GM12878 (cell line): ENCODE results near the gene TBATA. TPM values are rescaled to one million over a fixed set of nuclear protein-coding genes. Genes with fewer than 3 reads are reported as not detected.

ENCODE experiments used
- ATAC-seq: fragments of 200-7000 bp; cut with Tn5 transposase; 3 replicates; pipeline ENCODE4 v1.9.1; 2020; ENCODE audit warnings: mild to moderate bottlenecking, moderate library complexity
- BruUV-seq: library from RNA; stranded (reverse); fragments of 400-500 nt; replicated peaks from 2 replicates; lab custom pipeline; 2021; lab: Mats Ljungman, UMichigan
- CTCF ChIA-PET: fragments of 300-600 bp; sonication (Branson Sonifier 250); formaldehyde crosslinking; extraction: SDS; loops from one replicate; lab custom pipeline; 2021; ENCODE audit warnings: inconsistent platforms; lab: Yijun Ruan, JAX
- POLR2A ChIA-PET: fragments of 350-600 bp; formaldehyde crosslinking; extraction: SDS; loops from one replicate; lab custom pipeline; 2021; ENCODE audit warnings: inconsistent platforms; lab: Charles Lee
- RAD21 ChIA-PET: fragments of 300-600 bp; sonication (Branson Sonifier 250); formaldehyde crosslinking; loops from one replicate; lab custom pipeline; 2023; ENCODE audit warnings: antibody characterized with exemption; ENCODE audit not compliant: unreplicated experiment; lab: Charles Lee
- SMC1A ChIA-PET: fragments of 300-600 bp; sonication (Branson Sonifier 250); formaldehyde crosslinking; loops from one replicate; lab custom pipeline; 2023; ENCODE audit not compliant: unreplicated experiment, uncharacterized antibody; lab: Charles Lee
- DNase-seq: peaks from one replicate; pipeline ENCODE4 v3.0.0-alpha.2; 2011; ENCODE audit warnings: low read depth, low spot score
- FAIRE-seq: peaks from 3 replicates; lab custom pipeline; 2011; peaks lifted over from hg19 to GRCh38; lab: Jason Lieb, UNC
- H2AFZ ChIP-seq: 2 replicates; pipeline ENCODE4 v1.6.0; 2011; ENCODE audit warnings: low read depth, low read length, control low read depth; ENCODE audit not compliant: control insufficient read depth
- H3K27ac ChIP-seq: 2 replicates; pipeline ENCODE4 v1.5.1; 2011; ENCODE audit warnings: control low read depth; ENCODE audit not compliant: control insufficient read depth, insufficient read depth
- H3K27me3 ChIP-seq, 2 experiments: replicated peaks in 1 of 2; 2 replicates each; pipeline versions ENCODE4 v1.6.0 to v1.6.1; 2011; ENCODE audit warnings: low read length in 1 of 2; ENCODE audit not compliant: control insufficient read depth in 2 of 2, insufficient read depth in 2 of 2
- H3K36me3 ChIP-seq, 2 experiments: 2 replicates each; pipeline ENCODE4 v1.5.1; 2011; ENCODE audit warnings: low read length in 1 of 2; ENCODE audit not compliant: control insufficient read depth in 2 of 2, insufficient read depth in 2 of 2
- H3K4me1 ChIP-seq: 2 replicates; pipeline ENCODE4 v1.6.1; 2011; ENCODE audit warnings: mild to moderate bottlenecking, low read length, moderate library complexity, mixed read lengths; ENCODE audit not compliant: control insufficient read depth, insufficient read depth
- H3K4me2 ChIP-seq: 2 replicates; pipeline ENCODE4 v1.6.0; 2011; ENCODE audit warnings: control low read depth; ENCODE audit not compliant: control insufficient read depth, insufficient read depth
- H3K4me3 ChIP-seq: fragments of 200-600 bp; sonication (generic); 2 replicates; pipeline ENCODE4 v1.5.1; 2016
- H3K79me2 ChIP-seq: 2 replicates; pipeline ENCODE4 v1.6.0; 2011; ENCODE audit warnings: low read length; ENCODE audit not compliant: control insufficient read depth, insufficient read depth
- H3K9ac ChIP-seq: 2 replicates; pipeline ENCODE4 v1.8.0; 2011; ENCODE audit warnings: low read length, control low read depth, mixed read lengths; ENCODE audit not compliant: control insufficient read depth, insufficient read depth
- H3K9me3 ChIP-seq: replicated peaks from 3 replicates; pipeline ENCODE4 v1.5.1; 2011; ENCODE audit warnings: mild to moderate bottlenecking, low read length; ENCODE audit not compliant: control insufficient read depth, insufficient read depth
- H4K20me1 ChIP-seq: 2 replicates; pipeline ENCODE4 v1.6.0; 2011; ENCODE audit not compliant: control insufficient read depth, insufficient read depth
- BCL11A ChIP-seq: IDR thresholded peaks from 2 replicates; pipeline ENCODE4 v1.6.1; 2011; ENCODE audit warnings: low read depth, low read length
- EP300 ChIP-seq, 2 experiments: fragments of 150-350 bp in 1 of 2; IDR thresholded peaks; 2 replicates each; pipeline ENCODE4 v1.6.1; 2011 to 2012; ENCODE audit warnings: low read depth in 2 of 2, low read length in 2 of 2, borderline replicate concordance in 1 of 2, improper control_type of control experiment in 1 of 2, inconsistent platforms in 1 of 2; ENCODE audit not compliant: control insufficient read depth in 1 of 2
- HCFC1 ChIP-seq: fragments of 150-350 bp; IDR thresholded peaks from 2 replicates; pipeline ENCODE4 v1.6.1; 2014; ENCODE audit warnings: low read length
- MEF2B ChIP-seq: fragments of 450-650 bp; IDR thresholded peaks from 2 replicates; pipeline ENCODE4 v1.6.1; 2018; ENCODE audit warnings: mild to moderate bottlenecking, moderate library complexity; ENCODE audit not compliant: partially characterized antibody, poor library complexity, severe bottlenecking
- NFIC ChIP-seq: IDR thresholded peaks from 2 replicates; pipeline ENCODE4 v1.6.1; 2012; ENCODE audit warnings: low read depth, mild to moderate bottlenecking, inconsistent platforms, low read length, moderate library complexity
- NR2C1 ChIP-seq: fragments of 450-650 bp; IDR thresholded peaks from 2 replicates; pipeline ENCODE4 v1.6.1; 2017; ENCODE audit warnings: antibody characterized with exemption, mild to moderate bottlenecking, moderate library complexity
- RUNX3 ChIP-seq: IDR thresholded peaks from 2 replicates; pipeline ENCODE4 v1.6.1; 2012; ENCODE audit warnings: low read length, inconsistent platforms
- SUZ12 ChIP-seq: fragments of 200-600 bp; sonication (generic); IDR thresholded peaks from one replicate; pipeline ENCODE4 v1.6.1; 2018; ENCODE audit warnings: antibody characterized with exemption, mild to moderate bottlenecking; ENCODE audit not compliant: unreplicated experiment
- WGBS: methylation state at CpG from one replicate; pipeline ENCODE4 v1.1.6; 2016; ENCODE audit warnings: low lambda C conversion rate; ENCODE audit not compliant: insufficient replicate concordance, insufficient coverage; ENCODE audit errors: missing lambda C conversion rate; 5-methylcytosine and 5-hydroxymethylcytosine counted together
- in situ Hi-C: fragments of 300-500 bp; cut with MboI; formaldehyde crosslinking; loops from 9 replicates; pipeline ENCODE4 v1.14.3; 2018; ENCODE audit warnings: mixed read lengths
- intact Hi-C: fragments of 100-400 bp; cut with micrococcal nuclease; formaldehyde crosslinking; loops from one replicate; pipeline ENCODE4 v1.14.2; 2022; ENCODE audit not compliant: unreplicated experiment
- polyA plus RNA-seq, 11 experiments: library from polyadenylated mRNA; depleted of rRNA in 4 of 11; unstranded in 6 of 11; stranded (reverse) in 5 of 11; fragments of >200 nt; fragmentation: Nextera tagmentation in 4 of 11; fragmentation: Illumina TruSeq in 1 of 11; extraction: Ambion mirVana in 4 of 11; extraction: Trizol in 1 of 11; gene quantifications; 1 replicate in 1 of 11; 2 replicates in 10 of 11; pipeline versions ENCODE4 v1.2.1 to v1.2.3, GENCODE V29; 2011 to 2016; ENCODE audit warnings: inconsistent platforms in 2 of 11, missing spikeins in 2 of 11, low read depth in 1 of 11
- total RNA-seq, 4 experiments: library from RNA; depleted of rRNA in 3 of 4; stranded (reverse); fragments of >200 nt in 3 of 4; fragmentation: Illumina TruSeq in 1 of 4; extraction: Trizol in 1 of 4; gene quantifications; 2 replicates each; pipeline versions ENCODE4 v1.2.1 to v1.2.3, GENCODE V29; 2013 to 2021
- TF ChIP-seq, protein P1 (sequence below): fragments of 450-650 bp; IDR thresholded peaks from 2 replicates; pipeline ENCODE4 v1.6.1; 2017; ENCODE audit warnings: mild to moderate bottlenecking
- TF ChIP-seq, protein P2 (sequence below): fragments of 450-650 bp; IDR thresholded peaks from 2 replicates; pipeline ENCODE4 v1.6.1; 2014; ENCODE audit warnings: mild to moderate bottlenecking
- TF ChIP-seq, protein P3 (sequence below): IDR thresholded peaks from 2 replicates; pipeline ENCODE4 v1.6.1; 2012; ENCODE audit warnings: mild to moderate bottlenecking, low read depth, low read length

TBATA gene
- total and polyA plus RNA-seq, 10 of the 15 experiments (the other 5 are each of a cell fraction or from before 2014, with no cell fraction given), result not detected

DNA sequence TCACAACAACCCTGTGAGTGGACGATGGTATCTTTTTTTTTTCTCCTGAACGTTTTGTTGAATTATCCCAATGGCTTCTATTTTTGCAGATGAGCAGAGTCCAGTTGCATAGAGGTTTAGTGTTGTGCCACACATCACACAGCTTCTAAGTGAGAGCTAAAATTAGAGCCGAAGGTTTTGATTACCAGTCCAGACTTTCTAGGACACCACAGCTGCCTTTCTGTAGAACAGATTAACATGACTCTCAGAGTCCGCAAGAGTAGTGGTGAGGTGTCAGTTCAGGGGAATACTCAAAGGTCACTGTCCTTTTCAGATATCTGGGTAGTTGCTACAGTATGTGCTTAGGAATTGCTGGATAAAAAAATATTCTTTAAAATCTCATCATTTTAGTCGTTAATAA lies 44.4 kb upstream of the TBATA start (continued):
- TF ChIP-seq, protein P1, sequence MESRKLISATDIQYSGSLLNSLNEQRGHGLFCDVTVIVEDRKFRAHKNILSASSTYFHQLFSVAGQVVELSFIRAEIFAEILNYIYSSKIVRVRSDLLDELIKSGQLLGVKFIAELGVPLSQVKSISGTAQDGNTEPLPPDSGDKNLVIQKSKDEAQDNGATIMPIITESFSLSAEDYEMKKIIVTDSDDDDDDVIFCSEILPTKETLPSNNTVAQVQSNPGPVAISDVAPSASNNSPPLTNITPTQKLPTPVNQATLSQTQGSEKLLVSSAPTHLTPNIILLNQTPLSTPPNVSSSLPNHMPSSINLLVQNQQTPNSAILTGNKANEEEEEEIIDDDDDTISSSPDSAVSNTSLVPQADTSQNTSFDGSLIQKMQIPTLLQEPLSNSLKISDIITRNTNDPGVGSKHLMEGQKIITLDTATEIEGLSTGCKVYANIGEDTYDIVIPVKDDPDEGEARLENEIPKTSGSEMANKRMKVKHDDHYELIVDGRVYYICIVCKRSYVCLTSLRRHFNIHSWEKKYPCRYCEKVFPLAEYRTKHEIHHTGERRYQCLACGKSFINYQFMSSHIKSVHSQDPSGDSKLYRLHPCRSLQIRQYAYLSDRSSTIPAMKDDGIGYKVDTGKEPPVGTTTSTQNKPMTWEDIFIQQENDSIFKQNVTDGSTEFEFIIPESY, result no peak
- TF ChIP-seq, protein P2, sequence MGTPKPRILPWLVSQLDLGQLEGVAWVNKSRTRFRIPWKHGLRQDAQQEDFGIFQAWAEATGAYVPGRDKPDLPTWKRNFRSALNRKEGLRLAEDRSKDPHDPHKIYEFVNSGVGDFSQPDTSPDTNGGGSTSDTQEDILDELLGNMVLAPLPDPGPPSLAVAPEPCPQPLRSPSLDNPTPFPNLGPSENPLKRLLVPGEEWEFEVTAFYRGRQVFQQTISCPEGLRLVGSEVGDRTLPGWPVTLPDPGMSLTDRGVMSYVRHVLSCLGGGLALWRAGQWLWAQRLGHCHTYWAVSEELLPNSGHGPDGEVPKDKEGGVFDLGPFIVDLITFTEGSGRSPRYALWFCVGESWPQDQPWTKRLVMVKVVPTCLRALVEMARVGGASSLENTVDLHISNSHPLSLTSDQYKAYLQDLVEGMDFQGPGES, result no peak

GRCh38 chr10:70828923-70829322 lies 43.7 kb upstream of the TBATA start:
- Histone ChIP-seq H3K4me1 (no peaks in the 10 kb centered on the region), H4K20me1 (no peaks in the 10 kb centered on the region), H2AFZ (no peak overlapping the region), H3K79me2 (no peaks in the 10 kb centered on the region), H3K4me3 (no peak overlapping the region), H3K9me3 (no peaks in the 10 kb centered on the region), H3K36me3 (no peaks in the 10 kb centered on the region), H3K4me2 (no peak overlapping the region), H3K27me3 (no peaks in the 10 kb centered on the region), H3K27ac (no peak overlapping the region), H3K9ac (no peak overlapping the region)
- ATAC-seq, result no peak
- 89% methylated on average over 4 of the region's 4 CpGs for WGBS
- ChIA-PET SMC1A (interaction anchor here (0.8 kb wide), 1 partner anchor 10 kb away, joined by 4 read pairs; no protein-coding TSS in a partner anchor), POLR2A (no interaction called here), CTCF (interaction anchor here (0.6 to 1.3 kb wide), 2 partner anchors 11 to 70 kb away, joined by 3 read pairs; no protein-coding TSS in a partner anchor), RAD21 (no interaction called here)
- in situ Hi-C loops (no loop called here), intact Hi-C loops (no loop called here)
- BruUV-seq, result no TSS peak
- no peak for DNase-seq
- TF ChIP-seq HCFC1 (no peak), RUNX3 (no peak), NR2C1 (no peak), BCL11A (no peak), MEF2B (no peak), EP300 (IDR thresholded peaks at IDR 0.05; ENCODE audit: borderline replicate concordance in 1 of 2, control insufficient read depth in 1 of 2, low read depth in 2 of 2, low read length in 2 of 2) (no peak), NFIC (no peak), SUZ12 (no peak)
- TF ChIP-seq, protein P3, sequence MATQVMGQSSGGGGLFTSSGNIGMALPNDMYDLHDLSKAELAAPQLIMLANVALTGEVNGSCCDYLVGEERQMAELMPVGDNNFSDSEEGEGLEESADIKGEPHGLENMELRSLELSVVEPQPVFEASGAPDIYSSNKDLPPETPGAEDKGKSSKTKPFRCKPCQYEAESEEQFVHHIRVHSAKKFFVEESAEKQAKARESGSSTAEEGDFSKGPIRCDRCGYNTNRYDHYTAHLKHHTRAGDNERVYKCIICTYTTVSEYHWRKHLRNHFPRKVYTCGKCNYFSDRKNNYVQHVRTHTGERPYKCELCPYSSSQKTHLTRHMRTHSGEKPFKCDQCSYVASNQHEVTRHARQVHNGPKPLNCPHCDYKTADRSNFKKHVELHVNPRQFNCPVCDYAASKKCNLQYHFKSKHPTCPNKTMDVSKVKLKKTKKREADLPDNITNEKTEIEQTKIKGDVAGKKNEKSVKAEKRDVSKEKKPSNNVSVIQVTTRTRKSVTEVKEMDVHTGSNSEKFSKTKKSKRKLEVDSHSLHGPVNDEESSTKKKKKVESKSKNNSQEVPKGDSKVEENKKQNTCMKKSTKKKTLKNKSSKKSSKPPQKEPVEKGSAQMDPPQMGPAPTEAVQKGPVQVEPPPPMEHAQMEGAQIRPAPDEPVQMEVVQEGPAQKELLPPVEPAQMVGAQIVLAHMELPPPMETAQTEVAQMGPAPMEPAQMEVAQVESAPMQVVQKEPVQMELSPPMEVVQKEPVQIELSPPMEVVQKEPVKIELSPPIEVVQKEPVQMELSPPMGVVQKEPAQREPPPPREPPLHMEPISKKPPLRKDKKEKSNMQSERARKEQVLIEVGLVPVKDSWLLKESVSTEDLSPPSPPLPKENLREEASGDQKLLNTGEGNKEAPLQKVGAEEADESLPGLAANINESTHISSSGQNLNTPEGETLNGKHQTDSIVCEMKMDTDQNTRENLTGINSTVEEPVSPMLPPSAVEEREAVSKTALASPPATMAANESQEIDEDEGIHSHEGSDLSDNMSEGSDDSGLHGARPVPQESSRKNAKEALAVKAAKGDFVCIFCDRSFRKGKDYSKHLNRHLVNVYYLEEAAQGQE, result no peak
- no peak for FAIRE-seq
